K562 (cell line): ENCODE data around the gene MEAF6. TPM values are rescaled to one million over a fixed set of nuclear protein-coding genes. Genes with fewer than 3 reads are reported as not detected.

Experiments used
- ATAC-seq: fragments of 200-7000 bp; cut with Tn5 transposase; 3 replicates; pipeline ENCODE4 v1.9.1; 2020; ENCODE audit warnings: moderate library complexity
- BruUV-seq: library from RNA; stranded (reverse); fragments of 400-500 nt; replicated peaks from 2 replicates; lab custom pipeline; 2021; lab: Mats Ljungman, UMichigan
- CTCF ChIA-PET: fragments of 300-600 bp; formaldehyde crosslinking; extraction: SDS; loops from one replicate; lab custom pipeline; 2021; ENCODE audit warnings: low intra/inter-chr PET ratio; lab: Yijun Ruan, JAX
- POLR2A ChIA-PET: fragments of 300-600, 350-650 bp; sonication (Branson Sonifier 250); formaldehyde crosslinking; extraction: SDS; loops from one replicate; lab custom pipeline; 2021; ENCODE audit warnings: antibody characterized with exemption, inconsistent platforms; lab: Yijun Ruan, JAX
- DNase-seq, 4 experiments: peaks; one replicate each; pipeline versions ENCODE4 v3.0.0 to v3.0.0-alpha.2; 2011 to 2018; ENCODE audit warnings: low spot score in 3 of 4, mixed read lengths in 3 of 4; ENCODE audit errors: extremely low read depth in 1 of 4
- FAIRE-seq: peaks from 2 replicates; lab custom pipeline; 2011; peaks lifted over from hg19 to GRCh38; lab: Jason Lieb, UNC
- H2AFZ ChIP-seq: 2 replicates; pipeline ENCODE4 v1.6.0; 2011; ENCODE audit warnings: low read depth, low read length, control low read depth, inconsistent platforms
- H3K27ac ChIP-seq: fragments of 200-600 bp; 3 replicates; pipeline ENCODE4 v1.8.0; 2011; ENCODE audit warnings: low read depth, mild to moderate bottlenecking, control low read depth, inconsistent platforms, low read length, moderate library complexity, mixed read lengths; ENCODE audit errors: extremely low read depth
- H3K27me3 ChIP-seq, 2 experiments: fragments of 300-600 bp in 1 of 2; 2 replicates in 1 of 2; 3 replicates in 1 of 2; pipeline versions ENCODE4 v1.6.0 to v1.8.0; 2011; ENCODE audit warnings: inconsistent platforms in 2 of 2, low read length in 2 of 2, mild to moderate bottlenecking in 1 of 2, mixed read lengths in 1 of 2, moderate library complexity in 1 of 2; ENCODE audit not compliant: control insufficient read depth in 2 of 2, insufficient read depth in 2 of 2
- H3K36me3 ChIP-seq: fragments of 300-600 bp; 3 replicates; pipeline ENCODE4 v1.8.0; 2011; ENCODE audit warnings: mild to moderate bottlenecking, low read length, inconsistent platforms; ENCODE audit not compliant: control insufficient read depth, insufficient read depth
- H3K4me1 ChIP-seq, 2 experiments: fragments of 200-600 bp in 1 of 2; replicated peaks in 1 of 2; 2 replicates in 1 of 2; 3 replicates in 1 of 2; pipeline versions ENCODE4 v1.5.1 to v1.8.0; 2011; ENCODE audit warnings: inconsistent platforms in 2 of 2, low read length in 2 of 2, mild to moderate bottlenecking in 1 of 2, mixed read lengths in 1 of 2, moderate library complexity in 1 of 2; ENCODE audit not compliant: control insufficient read depth in 2 of 2, insufficient read depth in 2 of 2
- H3K4me2 ChIP-seq: 2 replicates; pipeline ENCODE4 v1.6.1; 2011; ENCODE audit warnings: low read length, control low read depth, inconsistent platforms, mixed read lengths; ENCODE audit not compliant: insufficient read depth
- H3K4me3 ChIP-seq: fragments of 200-600 bp; sonication (generic), shearing (Covaris generic); 2 replicates; pipeline ENCODE4 v1.5.1; 2016; ENCODE audit warnings: control low read depth, inconsistent platforms
- H3K79me2 ChIP-seq: fragments of 200-600 bp; 3 replicates; pipeline ENCODE4 v1.8.0; 2011; ENCODE audit warnings: low read length, inconsistent platforms; ENCODE audit not compliant: control insufficient read depth, insufficient read depth
- H3K9ac ChIP-seq, 2 experiments: 2 replicates each; pipeline versions ENCODE4 v1.6.0 to v1.6.1; 2011; ENCODE audit warnings: low read depth in 2 of 2, low read length in 2 of 2, control low read depth in 1 of 2, inconsistent platforms in 1 of 2, mild to moderate bottlenecking in 1 of 2, mixed read lengths in 1 of 2; ENCODE audit not compliant: insufficient read depth in 1 of 2
- H3K9me1 ChIP-seq: one replicate; pipeline ENCODE4 v1.6.0; 2011; ENCODE audit warnings: inconsistent platforms, mild to moderate bottlenecking, low read length, moderate library complexity; ENCODE audit not compliant: control insufficient read depth, insufficient read depth
- H3K9me3 ChIP-seq: replicated peaks from 2 replicates; pipeline ENCODE4 v1.5.1; 2011; ENCODE audit warnings: low read depth, low read length, inconsistent platforms; ENCODE audit not compliant: control insufficient read depth, insufficient read depth
- H4K20me1 ChIP-seq: replicated peaks from 2 replicates; pipeline ENCODE4 v1.6.1; 2011; ENCODE audit warnings: low read length, inconsistent platforms, mixed read lengths; ENCODE audit not compliant: control insufficient read depth, insufficient read depth
- ARNT ChIP-seq, 2 experiments: fragments of 450-650 bp; IDR thresholded peaks; 2 replicates each; pipeline ENCODE4 v1.6.1; 2016; ENCODE audit warnings: mild to moderate bottlenecking in 1 of 2
- BACH1 ChIP-seq: fragments of 200-800 bp; sonication (Bioruptor generic); IDR thresholded peaks from 2 replicates; pipeline ENCODE4 v1.6.1; 2016; ENCODE audit warnings: missing genetic modification characterization, missing compliant biosample characterization
- ERF ChIP-seq: fragments of 450-650 bp; formaldehyde crosslinking; IDR thresholded peaks from 2 replicates; pipeline ENCODE4 v1.4.0; 2020; ENCODE audit warnings: mild to moderate bottlenecking, mixed read lengths
- ESRRB ChIP-seq: fragments of 250-450 bp; sonication (Bioruptor Pico); IDR thresholded peaks from 2 replicates; pipeline ENCODE4 v1.5.0; 2020; ENCODE audit warnings: mild to moderate bottlenecking, moderate library complexity, borderline replicate concordance
- GABPA ChIP-seq: fragments of 200-800 bp; sonication (Bioruptor generic); conservative IDR thresholded peaks from 2 replicates; pipeline ENCODE4 v1.6.1; 2016; ENCODE audit warnings: low read depth, missing genetic modification characterization, missing compliant biosample characterization
- ILK ChIP-seq: fragments of 450-650 bp; IDR thresholded peaks from 2 replicates; pipeline ENCODE4 v1.6.1; 2016; ENCODE audit warnings: missing genetic modification characterization, low read depth, mild to moderate bottlenecking, missing compliant biosample characterization, moderate library complexity, borderline replicate concordance
- LCOR ChIP-seq: sonication (generic); formaldehyde crosslinking; IDR thresholded peaks from 2 replicates; pipeline ENCODE4 v1.8.0; 2022; ENCODE audit warnings: mild to moderate bottlenecking, missing genetic modification reagents
- MEF2A ChIP-seq: IDR thresholded peaks from 2 replicates; pipeline ENCODE4 v1.6.1; 2011; ENCODE audit warnings: low read depth, mild to moderate bottlenecking, low read length, moderate library complexity; ENCODE audit not compliant: control insufficient read depth
- MIER1 ChIP-seq: fragments of 450-650 bp; IDR thresholded peaks from 2 replicates; pipeline ENCODE4 v1.6.1; 2016; ENCODE audit warnings: antibody characterized with exemption, mild to moderate bottlenecking, low read depth
- NONO ChIP-seq, 2 experiments: fragments of 200-400 bp in 1 of 2; fragments of 450-650 bp in 1 of 2; formaldehyde crosslinking in 1 of 2; IDR thresholded peaks; 2 replicates each; pipeline ENCODE4 v1.6.1; 2017; ENCODE audit warnings: low read depth in 2 of 2, mild to moderate bottlenecking in 2 of 2, moderate library complexity in 2 of 2, low read length in 1 of 2
- PHF20 ChIP-seq: fragments of 450-650 bp; IDR thresholded peaks from 2 replicates; pipeline ENCODE4 v1.6.1; 2018; ENCODE audit not compliant: partially characterized antibody
- PURB ChIP-seq: sonication (generic); formaldehyde crosslinking; IDR thresholded peaks from 2 replicates; pipeline ENCODE4 v1.9.0; 2021; ENCODE audit warnings: low read depth, mild to moderate bottlenecking, missing genetic modification reagents
- SP1 ChIP-seq: sonication (generic); formaldehyde crosslinking; IDR thresholded peaks from 2 replicates; pipeline ENCODE4 v1.8.1; 2022; ENCODE audit warnings: mild to moderate bottlenecking, missing genetic modification reagents
- SPI1 ChIP-seq: IDR thresholded peaks from 2 replicates; pipeline ENCODE4 v1.6.1; 2011; ENCODE audit warnings: low read depth, low read length, control low read depth, borderline replicate concordance
- THAP7 ChIP-seq: fragments of 250-450 bp; sonication (Bioruptor Pico); IDR thresholded peaks from 2 replicates; pipeline ENCODE4 v1.5.0; 2021
- ZBTB17 ChIP-seq: fragments of 450-650 bp; formaldehyde crosslinking; IDR thresholded peaks from 2 replicates; pipeline ENCODE4 v1.4.0; 2020; ENCODE audit warnings: mild to moderate bottlenecking
- ZC3H8 ChIP-seq: fragments of 450-650 bp; IDR thresholded peaks from 2 replicates; pipeline ENCODE4 v1.6.1; 2017
- ZNF165 ChIP-seq: fragments of 250-450 bp; sonication (Bioruptor Pico); IDR thresholded peaks from 2 replicates; pipeline ENCODE4 v1.4.0; 2020; ENCODE audit warnings: borderline replicate concordance
- WGBS: fragments of 100-300 bp; shearing (Covaris generic); methylation state at CpG from one replicate; pipeline ENCODE4 v1.1.6; 2016; ENCODE audit warnings: low coverage, mixed read lengths; ENCODE audit not compliant: insufficient coverage; ENCODE audit errors: missing lambda C conversion rate; 5-methylcytosine and 5-hydroxymethylcytosine counted together
- in situ Hi-C: fragments of 300-500 bp; cut with MboI; formaldehyde crosslinking; loops from 4 replicates; pipeline ENCODE4 v1.15.0; 2018; ENCODE audit warnings: inconsistent platforms, mixed read lengths
- intact Hi-C: fragments of 100-400 bp; cut with micrococcal nuclease; formaldehyde crosslinking; loops from 2 replicates; pipeline ENCODE4 v1.14.2; 2022
- polyA plus RNA-seq, 8 experiments: library from polyadenylated mRNA; depleted of rRNA in 4 of 8; stranded (reverse) in 5 of 8; unstranded in 3 of 8; fragments of >200 nt; fragmentation: Nextera tagmentation in 2 of 8; fragmentation: Illumina TruSeq in 1 of 8; extraction: Ambion mirVana in 2 of 8; extraction: Trizol in 1 of 8; gene quantifications; 2 replicates each; pipeline versions ENCODE4 v1.2.1 to v1.2.3, GENCODE V29; 2011 to 2014; ENCODE audit warnings: inconsistent platforms in 1 of 8, missing spikeins in 1 of 8
- total RNA-seq, 7 experiments: library from RNA; depleted of rRNA in 6 of 7; stranded (reverse); fragments of >200 nt in 6 of 7; fragmentation: Illumina TruSeq in 2 of 7; extraction: Trizol in 2 of 7; gene quantifications; 2 replicates each; pipeline versions ENCODE4 v1.2.1 to v1.2.3, GENCODE V29; 2011 to 2021; ENCODE audit warnings: low replicate concordance in 1 of 7
- TF ChIP-seq, protein P1 (sequence below), 3 experiments: IDR thresholded peaks in 2 of 3; conservative IDR thresholded peaks in 1 of 3; 2 replicates each; pipeline ENCODE4 v1.5.1; 2011 to 2012; ENCODE audit warnings: low read length in 3 of 3, mild to moderate bottlenecking in 3 of 3, control low read depth in 2 of 3, improper control_type of control experiment in 1 of 3, inconsistent platforms in 1 of 3, low read depth in 1 of 3, mixed read lengths in 1 of 3, moderate library complexity in 1 of 3; ENCODE audit not compliant: insufficient read depth in 2 of 3
- TF ChIP-seq, protein P2 (sequence below): fragments of 450-650 bp; IDR thresholded peaks from 2 replicates; pipeline ENCODE4 v1.6.1; 2016; ENCODE audit warnings: borderline replicate concordance

MEAF6 gene
- total and polyA plus RNA-seq, 9 of the 15 experiments (the other 6 are each of a cell fraction or from before 2014, with no cell fraction given), result 55.0 to 151 (median 92.3) TPM

- CTCF ChIA-PET, result no interaction called here
- peaks cover 84% of the 10 kb centered on the region for H3K36me3 ChIP-seq
- peaks cover 7% of the 10 kb centered on the region for H3K9me1 ChIP-seq
- peak overlapping the region; percentile 86 to 98 for H3K9ac ChIP-seq
- peak overlapping the region; percentile 94 for H3K27ac ChIP-seq
- intact Hi-C loops (loop anchor here (10.0 kb wide), 1 partner anchor 76 kb away; the partner anchor contains the start of genes DNALI1 and SNIP1), in situ Hi-C loops (no loop called here)
- WGBS, result 13% methylated on average over 3 of the region's 3 CpGs
- no TSS peak for BruUV-seq
- DNase-seq, result no peak
- H3K79me2 ChIP-seq, result peaks cover 59% of the 10 kb centered on the region
- H3K4me1 ChIP-seq, result peaks cover 52 to 78% of the 10 kb centered on the region in 2 experiments
- H3K4me3 ChIP-seq, result peak overlapping the region; percentile 35
- H3K9me3 ChIP-seq, result no peaks in the 10 kb centered on the region
- H2AFZ ChIP-seq, result no peak overlapping the region
- no peak for FAIRE-seq
- no peak for ATAC-seq
- peaks cover 43% of the 10 kb centered on the region for H4K20me1 ChIP-seq
- H3K27me3 ChIP-seq, result no peaks in the 10 kb centered on the region
- peak overlapping the region; percentile 96 for H3K4me2 ChIP-seq
- TF ChIP-seq PHF20 (no peak), SP1 (CRISPR knock-in tag) (no peak), ARNT (IDR thresholded peaks at IDR 0.05) (no peak), ZBTB17 (CRISPR knock-in tag) (no peak), THAP7 (CRISPR knock-in tag) (no peak), PURB (CRISPR knock-in tag) (no peak), GABPA (tag) (0 out of 2 replicates have a peak, but pooled peaks have one; percentile 20), BACH1 (0 out of 2 replicates have a peak, but pooled peaks have one; percentile 61), ESRRB (CRISPR knock-in tag) (no peak), ILK (no peak), MIER1 (no peak), LCOR (CRISPR knock-in tag) (no peak), NONO (IDR thresholded peaks at IDR 0.05; ENCODE audit: low read depth in 2 of 2, low read length in 1 of 2) (no peak), SPI1 (no peak), ZNF165 (no peak), ERF (CRISPR knock-in tag) (no peak), MEF2A (no peak), ZC3H8 (no peak)
- TF ChIP-seq, protein P1, sequence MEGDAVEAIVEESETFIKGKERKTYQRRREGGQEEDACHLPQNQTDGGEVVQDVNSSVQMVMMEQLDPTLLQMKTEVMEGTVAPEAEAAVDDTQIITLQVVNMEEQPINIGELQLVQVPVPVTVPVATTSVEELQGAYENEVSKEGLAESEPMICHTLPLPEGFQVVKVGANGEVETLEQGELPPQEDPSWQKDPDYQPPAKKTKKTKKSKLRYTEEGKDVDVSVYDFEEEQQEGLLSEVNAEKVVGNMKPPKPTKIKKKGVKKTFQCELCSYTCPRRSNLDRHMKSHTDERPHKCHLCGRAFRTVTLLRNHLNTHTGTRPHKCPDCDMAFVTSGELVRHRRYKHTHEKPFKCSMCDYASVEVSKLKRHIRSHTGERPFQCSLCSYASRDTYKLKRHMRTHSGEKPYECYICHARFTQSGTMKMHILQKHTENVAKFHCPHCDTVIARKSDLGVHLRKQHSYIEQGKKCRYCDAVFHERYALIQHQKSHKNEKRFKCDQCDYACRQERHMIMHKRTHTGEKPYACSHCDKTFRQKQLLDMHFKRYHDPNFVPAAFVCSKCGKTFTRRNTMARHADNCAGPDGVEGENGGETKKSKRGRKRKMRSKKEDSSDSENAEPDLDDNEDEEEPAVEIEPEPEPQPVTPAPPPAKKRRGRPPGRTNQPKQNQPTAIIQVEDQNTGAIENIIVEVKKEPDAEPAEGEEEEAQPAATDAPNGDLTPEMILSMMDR (IDR thresholded peaks at IDR 0.05 in 2 of 3, conservative IDR thresholded peaks at IDR 0.05 in 1 of 3; ENCODE audit: insufficient read depth in 2 of 3, low read depth in 1 of 3, low read length in 3 of 3), result 0 out of 6 replicates have a peak, but pooled peaks of 1 of the 3 experiments have one; percentile 7
- TF ChIP-seq, protein P2, sequence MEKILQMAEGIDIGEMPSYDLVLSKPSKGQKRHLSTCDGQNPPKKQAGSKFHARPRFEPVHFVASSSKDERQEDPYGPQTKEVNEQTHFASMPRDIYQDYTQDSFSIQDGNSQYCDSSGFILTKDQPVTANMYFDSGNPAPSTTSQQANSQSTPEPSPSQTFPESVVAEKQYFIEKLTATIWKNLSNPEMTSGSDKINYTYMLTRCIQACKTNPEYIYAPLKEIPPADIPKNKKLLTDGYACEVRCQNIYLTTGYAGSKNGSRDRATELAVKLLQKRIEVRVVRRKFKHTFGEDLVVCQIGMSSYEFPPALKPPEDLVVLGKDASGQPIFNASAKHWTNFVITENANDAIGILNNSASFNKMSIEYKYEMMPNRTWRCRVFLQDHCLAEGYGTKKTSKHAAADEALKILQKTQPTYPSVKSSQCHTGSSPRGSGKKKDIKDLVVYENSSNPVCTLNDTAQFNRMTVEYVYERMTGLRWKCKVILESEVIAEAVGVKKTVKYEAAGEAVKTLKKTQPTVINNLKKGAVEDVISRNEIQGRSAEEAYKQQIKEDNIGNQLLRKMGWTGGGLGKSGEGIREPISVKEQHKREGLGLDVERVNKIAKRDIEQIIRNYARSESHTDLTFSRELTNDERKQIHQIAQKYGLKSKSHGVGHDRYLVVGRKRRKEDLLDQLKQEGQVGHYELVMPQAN, result no peak
- POLR2A ChIA-PET, result interaction anchor here (0.7 to 7.6 kb wide), 19 partner anchors 6 to 286 kb away, joined by 3 to 118 read pairs (median 4); partner anchors contain the start of genes EPHA10, GNL2 and SNIP1
These were observed 35.7 kb downstream of the MEAF6 start for GRCh38 chr1:37478890-37479254.
